MM.1S (cell line): ENCODE results near the gene SIGLEC5.
A peak's percentile ranks its signal among the peaks of the same experiment; 100 is the strongest.

ENCODE experiments used
- DNase-seq: peaks from one replicate; pipeline ENCODE4 v3.0.0-alpha.2; 2015
- H2AFZ ChIP-seq: fragments of 300-600 bp; sonication (generic); 2 replicates; pipeline ENCODE4 v1.6.0; 2016; ENCODE audit warnings: antibody characterized with exemption, low read length
- H3F3A ChIP-seq: fragments of 300-600 bp; sonication (generic); 2 replicates; pipeline ENCODE4 v1.6.1; 2016; ENCODE audit warnings: mild to moderate bottlenecking, antibody characterized with exemption, low read length, moderate library complexity, mixed read lengths; ENCODE audit not compliant: insufficient read depth
- H3K27ac ChIP-seq: fragments of 300-600 bp; sonication (generic); 2 replicates; pipeline ENCODE4 v1.5.1; 2016; ENCODE audit warnings: mild to moderate bottlenecking, low read length
- H3K27me3 ChIP-seq: fragments of 300-600 bp; sonication (generic); replicated peaks from 2 replicates; pipeline ENCODE4 v1.6.0; 2016; ENCODE audit warnings: low read length; ENCODE audit not compliant: insufficient read depth
- H3K36me3 ChIP-seq: fragments of 300-600 bp; sonication (generic); replicated peaks from 2 replicates; pipeline ENCODE4 v1.6.1; 2016; ENCODE audit warnings: mild to moderate bottlenecking, low read length, mixed read lengths; ENCODE audit not compliant: insufficient read depth
- H3K4me1 ChIP-seq: fragments of 300-600 bp; sonication (generic); 2 replicates; pipeline ENCODE4 v1.6.1; 2016; ENCODE audit warnings: low read length, mixed read lengths
- H3K4me2 ChIP-seq: fragments of 300-600 bp; sonication (generic); 2 replicates; pipeline ENCODE4 v1.6.0; 2016; ENCODE audit warnings: low read depth, low read length
- H3K4me3 ChIP-seq: fragments of 300-600 bp; sonication (generic); 2 replicates; pipeline ENCODE4 v1.5.1; 2016; ENCODE audit warnings: low read length, mixed read lengths
- H3K79me2 ChIP-seq: fragments of 300-600 bp; sonication (generic); 2 replicates; pipeline ENCODE4 v1.6.1; 2016; ENCODE audit warnings: mixed run types, low read length, mixed read lengths
- H3K9ac ChIP-seq: fragments of 300-600 bp; sonication (generic); 2 replicates; pipeline ENCODE4 v1.6.1; 2016; ENCODE audit warnings: low read length, mixed read lengths
- H3K9me2 ChIP-seq: fragments of 300-600 bp; sonication (generic); replicated peaks from 2 replicates; pipeline ENCODE4 v1.6.1; 2016; ENCODE audit warnings: mild to moderate bottlenecking, low read length, mixed read lengths; ENCODE audit not compliant: insufficient read depth
- H3K9me3 ChIP-seq: fragments of 300-600 bp; sonication (generic); replicated peaks from 2 replicates; pipeline ENCODE4 v1.6.1; 2016; ENCODE audit warnings: mild to moderate bottlenecking, low read length, mixed read lengths; ENCODE audit not compliant: insufficient read depth
- H4K20me1 ChIP-seq: fragments of 300-600 bp; sonication (generic); 2 replicates; pipeline ENCODE4 v1.6.1; 2016; ENCODE audit warnings: mild to moderate bottlenecking, low read length, moderate library complexity, mixed read lengths; ENCODE audit not compliant: insufficient read depth
- EZH2 ChIP-seq: fragments of 300-600 bp; sonication (generic); optimal IDR thresholded peaks from 2 replicates; pipeline ENCODE3; 2017; ENCODE audit warnings: low read depth, mild to moderate bottlenecking, antibody characterized with exemption, low read length, mixed read lengths
- EZH2phosphoT487 ChIP-seq: fragments of 300-600 bp; sonication (generic); IDR thresholded peaks from 2 replicates; pipeline ENCODE4 v1.6.1; 2018; ENCODE audit warnings: antibody characterized with exemption, low read length
- TF ChIP-seq, protein P1 (sequence below): fragments of 300-600 bp; sonication (generic); IDR thresholded peaks from 2 replicates; pipeline ENCODE4 v1.5.1; 2016; ENCODE audit warnings: antibody characterized with exemption, low read length, mixed read lengths

The SIGLEC5 gene

DNA sequence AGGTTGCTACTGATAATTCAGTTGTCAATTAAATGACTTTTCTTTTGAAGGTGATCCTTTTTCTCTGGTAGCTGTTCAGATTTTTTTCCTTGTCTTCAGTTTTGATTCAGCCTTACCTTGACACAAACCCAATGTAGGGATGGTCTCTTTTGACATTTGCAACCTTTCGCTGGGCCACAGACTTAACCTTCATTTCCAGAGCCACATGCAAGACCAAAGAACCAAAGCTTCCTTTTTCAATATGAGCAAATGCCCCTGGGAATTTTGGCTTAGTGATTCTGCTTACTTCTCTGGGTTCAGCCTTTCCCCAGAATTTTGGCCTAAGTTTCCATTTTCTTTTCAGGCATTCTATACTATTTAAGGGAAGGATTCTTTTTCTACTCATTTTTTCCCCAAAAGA, 19.6 kb downstream of the SIGLEC5 start:
- H3K27me3 ChIP-seq = no peaks in the 10 kb centered on the region
- H3K9me3 ChIP-seq = no peaks in the 10 kb centered on the region
- TF ChIP-seq EZH2 (no peak), EZH2phosphoT487 (no peak)
- TF ChIP-seq, protein P1, sequence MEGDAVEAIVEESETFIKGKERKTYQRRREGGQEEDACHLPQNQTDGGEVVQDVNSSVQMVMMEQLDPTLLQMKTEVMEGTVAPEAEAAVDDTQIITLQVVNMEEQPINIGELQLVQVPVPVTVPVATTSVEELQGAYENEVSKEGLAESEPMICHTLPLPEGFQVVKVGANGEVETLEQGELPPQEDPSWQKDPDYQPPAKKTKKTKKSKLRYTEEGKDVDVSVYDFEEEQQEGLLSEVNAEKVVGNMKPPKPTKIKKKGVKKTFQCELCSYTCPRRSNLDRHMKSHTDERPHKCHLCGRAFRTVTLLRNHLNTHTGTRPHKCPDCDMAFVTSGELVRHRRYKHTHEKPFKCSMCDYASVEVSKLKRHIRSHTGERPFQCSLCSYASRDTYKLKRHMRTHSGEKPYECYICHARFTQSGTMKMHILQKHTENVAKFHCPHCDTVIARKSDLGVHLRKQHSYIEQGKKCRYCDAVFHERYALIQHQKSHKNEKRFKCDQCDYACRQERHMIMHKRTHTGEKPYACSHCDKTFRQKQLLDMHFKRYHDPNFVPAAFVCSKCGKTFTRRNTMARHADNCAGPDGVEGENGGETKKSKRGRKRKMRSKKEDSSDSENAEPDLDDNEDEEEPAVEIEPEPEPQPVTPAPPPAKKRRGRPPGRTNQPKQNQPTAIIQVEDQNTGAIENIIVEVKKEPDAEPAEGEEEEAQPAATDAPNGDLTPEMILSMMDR = no peak
- DNase-seq = no peak
- no peaks in the 10 kb centered on the region for H3K9me2 ChIP-seq
- H3K4me1 ChIP-seq = peaks cover 16% of the 10 kb centered on the region; the same call in 1 of the 2 replicates
- no peak overlapping the region for H3K9ac ChIP-seq
- H3K4me3 ChIP-seq = no peak overlapping the region
- no peak overlapping the region for H2AFZ ChIP-seq
- no peaks in the 10 kb centered on the region for H4K20me1 ChIP-seq
- no peak overlapping the region for H3K4me2 ChIP-seq
- no peak overlapping the region for H3K27ac ChIP-seq
- H3F3A ChIP-seq = no peaks in the 10 kb centered on the region
- H3K36me3 ChIP-seq = no peaks in the 10 kb centered on the region
- H3K79me2 ChIP-seq = no peaks in the 10 kb centered on the region

DNA sequence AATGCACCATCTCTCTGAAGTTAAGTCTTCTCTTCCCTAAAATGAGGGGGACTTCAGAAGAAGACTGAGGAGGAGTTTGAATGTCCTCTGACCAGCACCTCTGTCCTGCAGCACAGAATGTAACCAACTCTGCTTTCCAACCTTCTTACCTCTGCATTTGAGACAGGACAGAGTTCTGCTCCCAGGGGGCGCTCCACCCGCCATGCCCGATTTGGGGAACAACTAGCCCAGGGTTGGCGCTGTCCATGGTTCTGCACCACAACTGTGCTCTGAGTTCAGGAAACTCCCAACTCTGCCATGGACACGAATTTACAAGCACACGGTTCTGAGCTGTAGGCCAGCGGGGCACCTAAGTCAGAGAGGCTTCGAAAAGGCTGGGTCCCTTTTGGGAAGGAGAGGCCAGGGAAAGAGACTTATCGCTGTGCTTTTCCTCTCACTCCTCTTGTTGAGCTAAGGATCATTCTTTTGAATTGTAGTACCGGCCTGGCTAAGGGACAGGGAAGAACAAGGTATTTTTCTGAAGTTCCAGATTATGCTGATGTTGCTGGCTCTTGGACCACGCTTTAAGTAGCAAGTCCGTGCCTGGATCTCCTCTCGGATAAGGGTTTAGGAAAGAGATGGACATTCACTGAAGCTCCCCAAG, 22.2 kb downstream of the SIGLEC5 start:
- peak overlapping the region; percentile 64; the same call in 1 of the 2 replicates for H3K27ac ChIP-seq
- no peaks in the 10 kb centered on the region for H3F3A ChIP-seq
- no peak overlapping the region for H3K9ac ChIP-seq
- H2AFZ ChIP-seq = no peak overlapping the region
- H3K36me3 ChIP-seq = no peaks in the 10 kb centered on the region
- H3K9me2 ChIP-seq = no peaks in the 10 kb centered on the region
- no peaks in the 10 kb centered on the region for H3K9me3 ChIP-seq
- H3K79me2 ChIP-seq = no peaks in the 10 kb centered on the region
- no peak overlapping the region for H3K4me3 ChIP-seq
- no peak overlapping the region; the same call in 1 of the 2 replicates for H3K4me2 ChIP-seq
- DNase-seq = peak; percentile 40
- no peak for TF ChIP-seq EZH2phosphoT487
- TF ChIP-seq, protein P1 = peak; percentile 42
- TF ChIP-seq EZH2 = no peak
- H3K27me3 ChIP-seq = no peaks in the 10 kb centered on the region
- no peaks in the 10 kb centered on the region for H4K20me1 ChIP-seq
- peaks cover 17% of the 10 kb centered on the region; the same call in 1 of the 2 replicates for H3K4me1 ChIP-seq

DNA sequence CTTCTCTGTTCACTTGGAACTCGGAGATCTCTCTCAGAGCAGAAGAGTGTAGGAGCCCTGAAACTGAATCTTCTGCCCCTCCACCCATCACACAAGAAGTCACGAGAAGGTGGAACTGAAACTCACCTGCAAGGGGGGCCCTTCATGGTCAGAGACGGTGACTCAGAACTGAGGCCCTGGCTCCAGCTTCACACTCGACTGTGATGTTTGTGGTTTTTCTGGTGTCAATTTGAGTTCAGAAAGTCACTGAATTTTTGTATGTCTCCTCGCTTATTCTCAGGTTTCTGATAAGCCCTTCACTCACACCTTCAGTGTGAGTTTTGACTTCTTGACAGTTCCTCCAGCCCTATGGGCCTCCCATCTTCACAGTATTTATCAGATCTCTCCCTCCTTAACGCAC, 23.1 kb downstream of the SIGLEC5 start:
- Histone ChIP-seq H2AFZ (no peak overlapping the region), H3K9ac (no peak overlapping the region), H4K20me1 (no peaks in the 10 kb centered on the region), H3F3A (no peaks in the 10 kb centered on the region), H3K27me3 (no peaks in the 10 kb centered on the region), H3K36me3 (no peaks in the 10 kb centered on the region), H3K4me3 (no peak overlapping the region), H3K4me2 (peak overlapping the region; percentile 34; the same call in 1 of the 2 replicates), H3K4me1 (peaks cover 17% of the 10 kb centered on the region; the same call in 1 of the 2 replicates), H3K9me2 (no peaks in the 10 kb centered on the region), H3K9me3 (no peaks in the 10 kb centered on the region), H3K79me2 (no peaks in the 10 kb centered on the region), H3K27ac (peak overlapping the region; percentile 64)
- DNase-seq = peak; percentile 65
- TF ChIP-seq EZH2phosphoT487 (no peak), EZH2 (no peak)
- TF ChIP-seq, protein P1 = no peak
